ENCODE measurements around the gene SORBS1.

DNA sequence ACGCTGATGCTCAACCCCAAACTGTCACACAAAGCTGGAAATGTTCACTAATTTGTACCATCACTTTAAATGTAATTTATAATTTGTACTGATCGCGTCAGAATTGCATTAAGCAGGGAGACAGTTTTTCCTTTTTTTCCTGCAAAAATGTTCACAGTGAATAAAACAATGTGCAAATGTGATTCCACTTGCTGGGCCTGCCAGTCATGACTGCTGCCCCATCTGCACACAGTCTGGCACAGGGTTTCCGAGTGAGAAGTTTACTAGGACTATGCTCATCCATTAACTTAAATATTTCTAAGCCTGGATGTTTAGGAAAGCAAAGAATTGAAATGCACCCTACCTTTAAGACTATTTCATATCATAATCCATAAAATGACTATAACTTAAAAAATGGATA lies 99.6 kb downstream of the SORBS1 start:
- TF ChIP-seq POLR2A (IDR thresholded peaks at IDR 0.05; ENCODE audit: low read length): no peak
- TF ChIP-seq GATA1 (IDR thresholded peaks at IDR 0.05; ENCODE audit: low read depth, low read length): no peak
